AG08396 (cell line): ENCODE results near the gene SYNPO.

Experiments
- DNase-seq: peaks from one replicate; pipeline ENCODE4 v3.0.0; 2012; ENCODE audit warnings: low spot score, mixed read lengths

Gene SYNPO

DNA sequence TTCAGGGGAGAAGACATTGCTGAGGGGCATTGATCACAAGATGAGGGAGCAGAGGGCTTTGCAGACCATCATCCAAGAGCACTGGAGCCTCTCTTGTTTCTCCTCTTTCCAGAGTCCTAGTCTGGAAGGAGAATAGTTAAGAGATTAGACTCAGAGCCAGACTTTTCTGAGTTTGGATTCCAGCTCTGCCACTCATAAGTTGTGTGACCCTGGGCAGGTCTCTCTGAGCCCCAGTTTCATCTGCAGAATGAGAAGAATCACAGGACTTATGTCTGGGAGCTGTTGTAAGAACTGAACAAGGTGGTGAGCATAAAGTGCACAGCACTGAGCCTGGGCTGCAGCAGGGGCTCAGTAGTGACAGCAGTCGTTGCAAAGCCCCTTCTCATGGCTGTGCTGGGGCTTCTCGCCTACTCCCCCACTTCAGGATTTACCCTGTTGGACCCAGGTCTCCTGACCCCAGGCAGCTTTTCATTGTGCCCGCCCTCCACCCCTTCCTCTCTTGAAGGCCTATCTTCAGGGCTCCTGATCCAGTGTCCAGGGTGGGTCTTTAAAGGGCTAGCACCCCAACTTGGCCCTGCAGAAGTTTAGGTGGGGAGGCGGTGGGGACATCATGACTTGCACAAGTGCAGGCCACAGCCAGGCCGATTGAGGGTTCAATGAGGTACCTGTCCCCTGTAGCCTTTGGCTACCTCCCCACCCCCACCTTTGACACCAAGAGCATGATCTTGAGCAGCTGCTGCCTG, 1.5 kb downstream of the SYNPO start:
- DNase-seq = no peak

DNA sequence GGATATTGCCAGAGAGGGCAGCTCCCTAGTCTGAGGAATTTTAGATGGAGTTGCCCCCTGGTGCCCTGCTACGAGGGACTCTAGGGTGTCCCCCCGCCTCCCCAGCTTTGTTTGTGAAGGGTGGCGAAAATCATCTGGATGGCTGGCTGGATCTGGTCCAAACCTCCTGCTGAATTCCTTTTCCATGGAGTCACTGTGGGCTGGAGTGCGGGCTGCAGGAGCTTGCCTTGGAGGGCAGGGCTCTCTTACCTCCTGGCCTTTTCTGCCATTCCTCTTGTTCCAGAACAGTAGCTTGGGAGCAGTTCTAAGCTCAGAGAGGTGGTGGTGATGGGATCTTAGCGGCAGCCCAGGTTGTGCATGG, 2.1 kb downstream of the SYNPO start:
- peak; percentile 86 for DNase-seq

DNA sequence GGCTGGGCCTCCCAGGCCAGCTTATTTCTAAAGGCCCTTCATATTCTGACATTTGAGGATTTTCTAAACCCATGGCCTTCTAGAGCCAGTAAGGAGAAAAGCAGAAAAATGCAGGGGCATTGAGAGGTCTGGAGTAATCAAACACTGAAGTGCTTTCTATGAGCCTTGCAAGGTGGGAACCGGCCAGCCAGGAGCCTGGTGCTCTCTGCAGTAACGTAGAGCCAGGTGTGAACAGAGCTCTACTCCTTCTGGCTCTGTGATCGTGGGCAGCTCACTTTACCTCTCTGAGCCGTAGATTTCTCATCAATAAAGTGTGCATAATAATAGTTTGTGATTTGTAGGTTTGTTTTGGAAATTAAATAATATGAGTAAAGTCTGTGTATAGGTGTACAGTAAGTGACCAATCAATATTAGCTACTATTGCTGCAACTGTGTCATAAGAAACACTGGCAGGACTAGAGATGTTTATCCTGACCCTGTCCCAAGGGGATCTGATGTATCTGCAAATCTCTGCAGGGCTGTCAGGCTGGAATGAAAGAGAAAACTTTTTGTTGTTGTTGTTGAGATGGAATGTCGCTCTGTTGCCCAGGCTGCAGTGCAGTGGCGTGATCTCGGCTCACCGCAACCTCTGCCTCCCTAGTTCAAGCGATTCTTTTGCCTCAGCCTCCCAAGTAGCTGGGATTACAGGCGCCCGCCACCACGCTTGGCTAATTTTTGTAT, 2.7 kb downstream of the SYNPO start:
- DNase-seq = no peak

DNA sequence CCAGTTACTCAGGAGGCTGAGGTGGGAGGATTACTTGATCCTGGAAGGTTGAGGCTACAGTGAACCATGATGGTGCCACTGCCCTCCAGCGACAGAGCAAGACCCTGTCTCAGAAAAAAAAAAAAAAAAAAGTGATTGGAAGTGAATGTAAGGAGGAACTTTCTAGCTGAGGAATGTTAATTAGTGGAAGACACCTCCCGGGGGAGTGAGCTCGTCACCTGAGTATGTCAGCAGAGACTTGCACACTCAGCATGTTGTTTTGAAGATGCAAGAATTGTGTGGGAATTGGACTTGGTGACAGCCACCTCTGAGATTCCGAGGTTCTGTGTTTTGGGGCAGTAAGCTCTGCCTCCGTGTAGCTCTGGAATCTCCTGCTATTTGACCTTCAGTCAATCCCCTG, 3.6 kb downstream of the SYNPO start:
- no peak for DNase-seq

DNA sequence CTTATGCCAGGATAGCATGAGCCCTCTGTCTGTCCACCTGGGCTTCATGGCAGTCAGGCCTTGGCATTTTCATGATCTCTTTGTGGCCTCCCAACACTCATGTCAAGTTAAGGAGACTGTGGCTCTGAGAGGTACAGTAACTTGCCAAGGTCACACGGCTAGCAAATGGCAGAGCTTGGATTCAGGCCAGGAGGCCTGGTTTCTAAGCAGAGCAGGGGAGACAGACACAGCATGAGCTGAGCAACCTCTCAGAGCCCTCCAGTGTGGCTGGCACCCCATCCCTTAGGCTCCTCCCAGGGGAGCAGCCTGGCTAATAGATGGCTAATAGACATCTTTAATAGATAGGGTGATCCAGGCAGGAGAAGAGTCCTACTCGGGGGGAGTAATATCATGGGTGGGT, 4.1 kb downstream of the SYNPO start:
- no peak for DNase-seq

DNA sequence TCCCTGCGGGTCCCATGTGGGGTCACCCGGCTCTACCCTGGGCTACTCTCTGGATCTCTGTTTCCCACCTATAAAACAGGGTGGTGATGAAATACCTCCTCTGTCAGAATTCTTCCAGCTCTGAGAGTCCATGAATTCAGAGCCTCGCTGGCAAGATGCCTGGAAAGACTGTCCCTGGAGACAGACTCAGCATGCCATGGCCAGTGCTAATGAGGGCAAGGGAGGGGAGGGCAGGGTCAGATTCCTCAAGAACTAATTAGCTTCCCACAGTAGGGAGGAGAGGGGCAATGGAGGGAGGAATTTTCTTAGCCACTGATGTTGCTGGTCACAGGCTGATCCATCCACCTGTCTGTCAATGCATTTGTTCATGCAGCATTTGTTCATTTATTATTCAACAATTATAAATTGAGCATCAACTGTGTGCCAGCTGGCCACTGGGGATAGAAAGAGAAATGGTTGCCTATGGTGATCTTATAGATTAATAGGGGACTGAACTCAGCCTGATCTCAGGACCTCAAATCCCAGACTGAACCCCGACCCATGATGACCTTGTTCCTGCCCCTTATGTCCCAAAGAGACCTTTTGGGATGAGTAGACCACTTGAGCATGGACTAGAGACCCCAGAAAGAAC, 4.7 kb downstream of the SYNPO start:
- DNase-seq = peak; percentile 72

DNA sequence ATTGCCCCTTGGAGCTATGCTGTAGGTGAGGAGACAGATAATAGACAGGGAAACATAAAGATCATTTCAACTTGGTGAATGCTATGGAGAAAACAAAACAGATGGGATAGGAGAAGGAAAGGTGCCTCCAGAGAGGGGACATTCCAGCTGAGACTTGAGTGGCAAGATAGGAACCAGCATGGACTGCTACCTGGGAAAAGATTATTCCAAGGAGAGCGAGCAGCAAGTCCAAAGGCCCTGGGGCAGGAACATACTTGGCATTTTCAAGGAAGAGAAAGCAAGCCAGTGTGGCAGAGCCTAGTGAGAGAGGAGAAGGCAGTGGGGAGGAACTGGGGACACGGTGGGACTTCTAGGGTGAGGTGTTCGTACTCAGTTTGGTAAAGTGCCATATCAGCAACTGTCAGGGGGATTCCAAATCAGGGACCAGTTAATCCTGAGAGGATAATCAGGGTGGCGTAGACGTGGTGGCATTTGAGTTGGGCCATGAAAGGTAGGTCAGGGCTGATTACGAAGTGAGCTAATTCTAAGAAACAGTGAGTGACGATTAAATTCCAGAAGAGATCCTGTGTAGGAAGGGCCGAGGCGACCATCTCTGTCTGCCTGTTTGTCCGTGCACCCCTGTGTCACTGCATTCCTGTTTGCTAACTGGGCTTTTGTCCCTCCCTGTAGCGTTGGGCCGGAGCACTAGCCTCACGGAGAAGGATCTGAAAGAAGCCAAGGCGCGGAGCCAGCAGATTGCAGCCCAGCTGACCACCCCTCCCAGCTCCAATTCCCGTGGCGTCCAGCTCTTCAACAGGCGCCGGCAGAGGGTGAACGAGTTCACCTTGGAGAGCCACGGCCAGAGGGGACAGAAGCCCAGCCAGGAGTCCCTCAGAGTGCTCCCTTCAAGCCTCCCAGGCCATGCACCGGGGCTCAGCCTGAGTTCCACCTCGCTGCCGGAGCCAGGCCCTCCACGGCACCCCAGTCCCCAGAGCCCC, 7.1 kb downstream of the SYNPO start:
- no peak for DNase-seq

DNA sequence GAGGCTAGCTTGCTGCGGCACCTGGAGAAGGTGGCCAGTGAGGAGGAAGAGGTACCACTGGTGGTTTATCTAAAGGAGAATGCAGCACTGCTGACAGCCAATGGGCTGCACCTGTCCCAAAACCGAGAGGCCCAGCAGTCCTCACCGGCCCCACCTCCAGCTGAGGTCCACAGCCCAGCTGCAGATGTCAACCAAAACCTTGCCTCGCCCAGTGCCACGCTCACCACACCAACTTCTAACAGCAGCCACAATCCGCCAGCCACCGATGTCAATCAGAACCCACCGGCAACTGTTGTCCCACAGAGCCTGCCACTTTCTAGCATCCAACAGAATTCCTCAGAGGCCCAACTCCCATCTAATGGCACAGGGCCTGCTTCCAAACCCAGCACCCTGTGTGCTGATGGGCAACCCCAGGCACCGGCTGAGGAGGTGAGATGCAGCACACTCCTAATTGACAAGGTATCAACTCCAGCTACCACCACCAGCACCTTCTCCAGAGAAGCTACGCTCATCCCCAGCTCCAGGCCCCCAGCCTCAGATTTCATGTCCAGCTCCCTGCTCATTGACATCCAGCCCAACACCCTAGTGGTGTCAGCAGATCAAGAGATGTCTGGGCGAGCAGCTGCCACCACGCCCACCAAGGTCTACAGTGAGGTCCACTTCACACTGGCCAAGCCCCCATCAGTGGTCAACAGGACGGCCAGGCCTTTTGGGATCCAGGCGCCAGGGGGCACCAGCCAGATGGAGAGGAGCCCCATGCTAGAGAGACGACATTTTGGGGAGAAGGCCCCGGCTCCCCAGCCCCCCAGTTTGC, 8.0 kb downstream of the SYNPO start:
- no peak for DNase-seq

DNA sequence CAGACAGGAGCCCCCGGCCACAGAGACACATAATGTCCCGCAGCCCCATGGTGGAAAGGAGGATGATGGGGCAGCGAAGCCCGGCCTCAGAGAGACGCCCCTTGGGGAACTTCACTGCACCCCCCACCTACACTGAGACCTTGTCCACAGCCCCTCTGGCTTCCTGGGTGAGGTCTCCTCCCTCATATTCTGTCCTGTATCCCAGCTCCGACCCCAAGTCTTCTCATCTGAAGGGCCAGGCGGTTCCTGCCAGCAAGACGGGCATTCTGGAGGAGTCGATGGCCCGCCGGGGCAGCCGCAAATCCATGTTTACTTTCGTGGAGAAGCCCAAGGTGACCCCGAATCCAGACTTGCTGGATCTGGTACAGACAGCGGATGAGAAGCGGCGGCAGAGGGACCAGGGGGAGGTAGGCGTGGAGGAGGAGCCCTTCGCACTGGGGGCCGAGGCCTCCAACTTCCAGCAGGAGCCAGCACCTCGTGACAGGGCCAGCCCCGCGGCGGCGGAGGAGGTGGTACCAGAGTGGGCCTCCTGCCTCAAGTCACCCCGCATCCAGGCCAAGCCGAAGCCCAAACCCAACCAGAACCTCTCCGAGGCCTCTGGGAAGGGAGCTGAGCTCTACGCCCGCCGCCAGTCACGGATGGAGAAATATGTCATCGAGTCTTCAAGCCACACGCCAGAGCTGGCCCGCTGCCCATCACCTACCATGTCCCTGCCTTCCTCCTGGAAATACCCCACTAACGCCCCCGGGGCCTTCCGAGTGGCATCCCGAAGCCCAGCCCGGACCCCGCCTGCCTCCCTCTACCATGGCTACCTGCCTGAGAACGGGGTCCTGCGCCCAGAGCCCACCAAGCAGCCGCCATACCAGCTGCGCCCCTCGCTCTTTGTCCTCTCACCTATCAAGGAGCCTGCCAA, 8.9 kb downstream of the SYNPO start:
- DNase-seq = no peak

DNA sequence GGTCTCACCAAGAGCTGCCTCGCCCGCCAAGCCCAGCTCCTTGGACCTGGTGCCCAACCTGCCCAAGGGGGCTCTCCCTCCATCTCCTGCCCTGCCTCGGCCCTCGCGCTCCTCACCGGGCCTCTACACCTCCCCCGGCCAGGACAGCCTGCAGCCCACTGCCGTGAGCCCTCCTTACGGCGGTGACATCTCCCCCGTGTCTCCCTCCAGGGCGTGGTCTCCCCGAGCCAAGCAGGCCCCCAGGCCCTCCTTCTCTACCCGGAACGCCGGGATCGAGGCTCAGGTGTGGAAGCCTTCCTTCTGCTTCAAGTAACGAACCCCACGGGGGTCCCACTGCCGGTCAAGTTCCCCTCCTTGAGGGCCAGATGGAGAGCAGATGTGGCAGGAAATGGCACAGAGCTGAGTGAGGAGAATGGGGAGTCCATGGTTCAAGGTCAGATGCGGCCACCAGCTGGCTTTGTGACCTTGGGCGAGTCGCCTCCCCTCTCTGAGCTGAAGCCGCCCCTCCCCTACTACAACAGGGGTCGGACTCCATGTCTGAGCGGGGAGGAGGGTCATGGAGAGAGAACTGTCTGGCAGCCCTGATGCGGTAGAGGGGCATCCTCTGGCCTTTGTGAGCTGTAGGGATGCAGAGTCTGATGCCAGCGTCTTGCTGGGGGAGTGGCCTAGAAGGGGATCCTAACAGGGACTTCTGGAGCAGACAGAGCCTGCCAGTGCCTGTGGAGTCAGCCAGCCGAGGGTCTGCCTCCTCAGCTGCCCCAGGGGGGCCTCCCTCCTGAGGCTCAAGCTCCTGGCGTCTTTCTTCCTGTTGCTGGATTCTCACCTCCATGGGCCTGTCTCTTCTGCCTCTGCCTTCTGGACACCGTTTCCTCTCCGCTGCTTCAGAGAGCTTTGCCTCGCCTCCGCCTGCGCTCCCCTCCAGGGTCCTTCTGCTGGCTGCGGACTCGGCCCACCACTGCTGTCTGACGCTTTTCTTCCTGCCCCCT, 9.9 kb downstream of the SYNPO start:
- DNase-seq = no peak

DNA sequence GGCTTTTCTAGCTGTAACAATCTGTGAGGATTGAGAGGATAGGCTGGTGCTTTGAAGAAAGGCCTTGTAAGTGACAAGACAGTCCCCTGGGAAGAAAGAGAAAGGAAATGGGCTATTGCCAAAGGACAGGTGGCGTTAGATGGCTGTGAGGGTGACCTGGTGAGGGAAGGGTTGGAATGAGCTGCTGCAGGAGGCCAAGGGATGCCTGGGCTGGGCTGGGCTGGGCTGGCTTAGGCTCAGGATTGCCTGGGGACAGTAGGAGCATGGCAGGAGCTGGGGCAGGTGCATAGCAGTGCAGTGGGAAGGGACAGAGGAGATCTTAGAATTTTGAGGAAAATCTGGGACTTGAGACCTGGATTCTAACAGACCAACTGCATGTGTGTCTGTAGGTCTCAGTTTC, 10.9 kb downstream of the SYNPO start:
- DNase-seq = no peak

DNA sequence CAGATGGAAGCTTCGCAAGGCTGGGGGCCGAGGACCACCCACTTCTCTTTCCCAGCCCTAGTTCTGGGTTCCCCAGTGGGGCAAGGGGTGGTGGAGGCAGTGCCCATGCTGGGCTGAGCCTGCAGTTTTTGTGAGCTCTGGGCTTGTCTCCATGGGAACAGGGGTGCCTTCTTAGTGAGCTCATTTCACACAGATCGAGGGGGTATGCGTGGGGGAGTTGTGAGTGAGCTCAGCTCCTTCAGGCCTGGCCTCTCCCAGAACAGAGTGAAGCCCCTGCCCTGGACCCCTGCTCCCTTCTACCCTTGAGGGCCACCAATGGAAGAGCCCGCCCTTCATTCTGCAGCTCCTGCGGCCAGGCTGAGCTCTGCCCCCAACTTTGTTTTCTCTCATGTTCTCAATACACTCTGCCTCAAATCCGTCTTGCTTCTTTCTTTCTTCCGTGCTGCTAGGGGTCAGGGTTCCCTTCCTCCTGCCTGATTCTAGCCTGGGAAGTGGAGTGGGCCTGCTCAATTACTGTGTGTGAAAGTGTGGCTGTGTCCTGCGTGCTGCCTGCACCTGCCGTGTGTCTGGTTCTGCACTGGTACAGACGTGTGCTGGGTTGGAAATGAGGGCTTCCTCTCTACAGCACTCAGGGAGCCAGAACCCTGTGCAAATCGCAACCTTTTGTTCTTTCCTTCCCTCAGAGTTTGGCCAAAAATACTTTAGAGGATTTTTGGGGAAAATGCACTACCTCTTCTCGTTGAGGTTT, 11.6 kb downstream of the SYNPO start:
- no peak for DNase-seq

DNA sequence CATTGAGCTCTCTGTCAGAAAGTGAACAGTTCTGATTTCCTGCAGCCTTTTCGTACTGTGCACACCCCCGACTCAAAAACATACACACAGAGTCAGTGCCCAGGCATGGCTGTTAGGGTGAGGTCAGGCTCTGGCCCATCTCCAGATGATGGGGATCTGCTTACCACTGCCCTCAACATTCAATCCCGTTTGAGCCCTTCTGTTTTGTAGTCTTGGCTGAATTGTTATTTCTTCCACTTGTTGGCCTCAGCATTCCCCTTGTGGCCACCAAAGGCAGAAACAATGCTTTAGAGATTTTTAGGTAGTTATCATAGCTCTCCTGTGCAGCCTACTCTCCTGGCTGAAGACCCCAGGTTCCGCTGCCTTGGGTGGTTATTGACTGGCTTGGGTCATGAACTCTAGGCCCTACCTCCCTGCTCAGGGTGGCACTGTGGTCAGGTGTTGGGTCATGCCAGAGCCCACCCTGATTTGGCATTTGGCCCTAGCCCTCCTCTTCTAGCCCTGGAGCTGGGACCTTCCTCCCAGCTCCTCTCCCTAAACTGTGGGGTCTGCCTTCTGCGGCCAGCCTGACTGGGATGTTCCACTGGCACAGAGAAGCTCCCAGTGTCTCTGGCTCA, 12.8 kb downstream of the SYNPO start:
- DNase-seq = peak; percentile 73

DNA sequence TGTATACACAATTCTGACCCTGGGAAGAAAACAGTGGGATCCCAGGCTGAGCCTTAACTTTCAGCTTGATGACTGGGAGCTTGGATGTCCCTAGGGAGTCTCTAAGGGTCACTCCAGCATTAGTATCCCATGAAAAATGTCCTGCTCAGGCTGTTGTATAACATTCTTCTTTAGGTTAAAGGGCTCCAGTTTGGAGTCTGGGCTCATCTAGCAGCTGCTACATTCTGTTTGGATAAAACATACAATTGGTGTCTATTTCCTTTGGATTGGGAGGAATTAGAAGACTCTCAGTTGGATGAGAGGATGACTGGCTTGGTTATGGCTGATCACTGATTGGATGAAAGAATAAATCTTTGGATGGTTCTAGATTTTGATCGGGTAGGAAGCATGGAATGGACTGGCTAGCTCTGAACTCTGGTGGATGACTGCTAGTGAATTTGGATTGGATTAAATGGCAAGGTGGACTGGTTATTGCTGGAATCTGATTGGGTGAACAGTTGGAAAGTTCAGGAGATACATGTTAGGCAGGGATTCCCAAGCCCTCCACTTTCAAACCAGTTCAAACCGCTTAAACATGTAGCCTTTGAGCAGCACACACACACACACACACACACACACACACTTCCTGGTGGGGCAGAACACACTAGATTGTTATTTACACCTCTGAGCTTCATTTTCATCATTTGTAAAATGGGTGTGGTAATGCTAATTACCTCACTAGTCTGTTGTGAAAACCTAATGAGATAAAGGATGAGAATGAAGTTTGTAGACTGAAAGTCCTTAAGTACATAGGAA, 13.5 kb downstream of the SYNPO start:
- DNase-seq = no peak

DNA sequence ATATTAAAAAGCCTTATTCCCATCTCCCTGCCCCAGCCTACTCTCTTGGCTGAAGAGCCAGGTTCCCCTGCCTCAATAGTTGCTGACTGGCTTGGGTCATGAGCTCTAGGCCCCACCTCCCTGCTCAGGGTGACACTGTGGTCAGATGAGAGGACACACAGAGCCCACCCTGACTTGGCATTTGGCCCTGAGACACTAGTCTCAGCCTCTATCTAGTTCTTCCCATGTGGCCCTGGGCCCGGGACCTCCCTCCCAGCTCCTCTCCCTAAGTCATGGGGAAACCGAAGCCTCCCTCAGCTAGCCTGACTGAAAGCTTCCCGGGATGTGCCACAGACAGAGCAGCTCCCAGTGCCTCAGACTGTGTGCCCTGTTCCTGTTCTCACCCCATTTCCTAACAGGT, 14.8 kb downstream of the SYNPO start:
- DNase-seq = no peak

DNA sequence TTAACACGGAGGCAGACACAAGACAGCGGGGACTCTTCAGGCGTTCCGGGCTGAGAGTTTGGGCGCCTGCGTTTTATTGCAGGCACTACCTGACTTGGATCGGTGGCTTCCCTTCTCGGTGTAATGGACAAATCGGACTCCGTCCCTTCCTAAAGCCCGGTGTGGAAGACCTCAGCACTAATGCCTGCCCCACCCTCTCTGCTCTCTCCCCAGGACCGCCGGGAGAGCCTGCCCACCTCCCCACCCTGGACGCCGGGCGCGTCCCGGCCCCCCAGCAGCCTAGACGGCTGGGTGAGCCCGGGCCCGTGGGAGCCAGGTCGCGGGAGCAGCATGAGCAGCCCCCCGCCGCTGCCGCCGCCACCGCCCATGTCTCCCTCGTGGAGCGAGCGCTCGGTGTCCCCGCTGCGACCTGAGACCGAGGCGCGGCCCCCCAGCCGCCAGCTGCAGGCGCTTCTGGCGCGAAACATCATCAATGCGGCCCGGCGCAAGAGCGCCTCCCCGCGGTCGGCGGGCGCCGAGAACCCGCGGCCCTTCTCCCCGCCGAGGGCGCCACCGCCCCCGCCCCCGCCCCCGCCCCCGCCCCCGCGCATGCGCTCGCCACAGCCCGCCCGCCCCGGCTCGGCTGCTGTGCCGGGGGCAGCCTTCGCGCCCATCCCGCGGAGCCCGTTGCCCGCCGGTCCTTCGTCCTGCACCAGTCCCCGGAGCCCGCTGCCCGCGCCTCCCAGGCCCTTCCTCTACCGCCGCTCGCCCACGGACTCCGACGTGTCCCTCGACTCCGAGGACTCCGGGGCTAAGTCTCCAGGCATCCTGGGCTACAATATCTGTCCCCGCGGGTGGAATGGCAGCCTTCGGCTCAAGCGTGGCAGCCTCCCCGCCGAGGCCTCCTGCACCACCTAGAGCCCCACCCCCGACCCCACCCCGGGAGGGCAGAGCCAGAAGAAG, 16.0 kb downstream of the SYNPO start:
- DNase-seq = peak; percentile 97
